CD4-positive, alpha-beta T cell treated with Interleukin-15 for 1 hour (primary cell): ENCODE data around the gene ST7.

ENCODE experiments used
- DNase-seq: peaks from one replicate; pipeline ENCODE4 v3.0.0-alpha.2; 2020

Gene ST7

GRCh38 chr7:117134889-117135552 lies 181.7 kb downstream of the ST7 start:
- no peak for DNase-seq

- DNase-seq: no peak
These were observed 182.2 kb downstream of the ST7 start for GRCh38 chr7:117135553-117135891.

GRCh38 chr7:117137868-117138267 lies 184.6 kb downstream of the ST7 start:
- no peak for DNase-seq

GRCh38 chr7:117138495-117138894 lies 185.2 kb downstream of the ST7 start:
- DNase-seq: no peak

GRCh38 chr7:117138981-117139380 lies 185.7 kb downstream of the ST7 start:
- DNase-seq: no peak

- DNase-seq: no peak
These were observed 186.2 kb downstream of the ST7 start for GRCh38 chr7:117139397-117139984.

- DNase-seq: no peak
These were observed 187.6 kb downstream of the ST7 start for GRCh38 chr7:117140921-117141320.

GRCh38 chr7:117143066-117143465 lies 189.8 kb downstream of the ST7 start:
- no peak for DNase-seq

- no peak for DNase-seq
These were observed 190.3 kb downstream of the ST7 start for GRCh38 chr7:117143580-117143979.

- DNase-seq: no peak
These were observed 192.0 kb downstream of the ST7 start for GRCh38 chr7:117145333-117145732.

GRCh38 chr7:117146059-117146458 lies 192.8 kb downstream of the ST7 start:
- no peak for DNase-seq

GRCh38 chr7:117146511-117146910 lies 193.2 kb downstream of the ST7 start:
- no peak for DNase-seq

GRCh38 chr7:117148971-117149370 lies 195.7 kb downstream of the ST7 start:
- DNase-seq: no peak

GRCh38 chr7:117149692-117150091 lies 196.4 kb downstream of the ST7 start:
- no peak for DNase-seq

- no peak for DNase-seq
These were observed 199.1 kb downstream of the ST7 start for GRCh38 chr7:117152213-117153007.

GRCh38 chr7:117153016-117153545 lies 199.8 kb downstream of the ST7 start:
- no peak for DNase-seq

GRCh38 chr7:117154721-117155120 lies 201.4 kb downstream of the ST7 start:
- DNase-seq: no peak

- DNase-seq: no peak
These were observed 202.4 kb downstream of the ST7 start for GRCh38 chr7:117155694-117156093.

- no peak for DNase-seq
These were observed 204.2 kb downstream of the ST7 start for GRCh38 chr7:117157241-117158209.

- DNase-seq: no peak
These were observed 205.8 kb downstream of the ST7 start for GRCh38 chr7:117158941-117159697.

- DNase-seq: no peak
These were observed 209.8 kb downstream of the ST7 start for GRCh38 chr7:117163101-117163500.

GRCh38 chr7:117164620-117165019 lies 211.3 kb downstream of the ST7 start:
- no peak for DNase-seq
